GM23338 (cell line): ENCODE data around the gene UIMC1. TPM values are rescaled to one million over a fixed set of nuclear protein-coding genes. Genes with fewer than 3 reads are reported as not detected.

Experiments used
- ATAC-seq: fragments of 200-7000 bp; cut with Tn5 transposase; 3 replicates; pipeline ENCODE4 v1.9.1; 2020
- DNase-seq: peaks from one replicate; pipeline ENCODE4 v3.0.0-alpha.2; 2015; ENCODE audit warnings: low spot score
- H2AFZ ChIP-seq: fragments of 200-600 bp; sonication (generic); 2 replicates; pipeline ENCODE4 v1.8.0; 2016; ENCODE audit warnings: antibody characterized with exemption, mild to moderate bottlenecking, moderate library complexity
- H3F3A ChIP-seq: fragments of 200-600 bp; sonication (generic); replicated peaks from 2 replicates; pipeline ENCODE4 v1.8.0; 2017; ENCODE audit warnings: antibody characterized with exemption, mixed run types, low read depth
- H3K27ac ChIP-seq: fragments of 200-600 bp; sonication (generic); 2 replicates; pipeline ENCODE4 v1.6.1; 2016; ENCODE audit warnings: low read depth
- H3K27me3 ChIP-seq: fragments of 200-600 bp; sonication (generic); 2 replicates; pipeline ENCODE4 v1.8.0; 2016; ENCODE audit warnings: mild to moderate bottlenecking, mixed run types, moderate library complexity; ENCODE audit not compliant: insufficient read depth
- H3K36me3 ChIP-seq: fragments of 200-600 bp; sonication (generic); 2 replicates; pipeline ENCODE4 v1.8.0; 2016; ENCODE audit warnings: mild to moderate bottlenecking; ENCODE audit not compliant: insufficient read depth
- H3K4me1 ChIP-seq: fragments of 200-600 bp; sonication (generic); 2 replicates; pipeline ENCODE4 v1.8.0; 2016; ENCODE audit warnings: mild to moderate bottlenecking, moderate library complexity; ENCODE audit not compliant: insufficient read depth
- H3K4me2 ChIP-seq: fragments of 200-600 bp; sonication (generic); 2 replicates; pipeline ENCODE4 v1.7.1; 2017; ENCODE audit warnings: mixed run types
- H3K4me3 ChIP-seq: fragments of 200-600 bp; sonication (generic); 2 replicates; pipeline ENCODE4 v1.6.1; 2016; ENCODE audit warnings: mixed run types
- H3K79me2 ChIP-seq: fragments of 200-600 bp; sonication (generic); replicated peaks from 2 replicates; pipeline ENCODE4 v1.8.0; 2017; ENCODE audit warnings: mild to moderate bottlenecking; ENCODE audit not compliant: insufficient read depth
- H3K9me2 ChIP-seq: fragments of 200-600 bp; sonication (generic); 2 replicates; pipeline ENCODE4 v1.8.0; 2017; ENCODE audit not compliant: insufficient read depth
- H4K20me1 ChIP-seq: fragments of 200-600 bp; sonication (generic); replicated peaks from 2 replicates; pipeline ENCODE4 v1.8.0; 2017; ENCODE audit warnings: mild to moderate bottlenecking; ENCODE audit not compliant: insufficient read depth
- H3K27ac Mint-ChIP-seq: 2 replicates; pipeline ENCODE4 v1.8.0; 2020; ENCODE audit warnings: inconsistent platforms, mild to moderate bottlenecking, moderate library complexity, mixed read lengths
- H3K27me3 Mint-ChIP-seq: 3 replicates; pipeline ENCODE4 v1.8.0; 2022; ENCODE audit warnings: low read depth, mild to moderate bottlenecking, moderate library complexity, mixed read lengths, inconsistent platforms; ENCODE audit not compliant: insufficient read depth, poor library complexity
- H3K36me3 Mint-ChIP-seq: 3 replicates; pipeline ENCODE4 v1.8.0; 2021; ENCODE audit warnings: low read depth, mild to moderate bottlenecking, inconsistent platforms, moderate library complexity, mixed read lengths
- H3K4me1 Mint-ChIP-seq: 3 replicates; pipeline ENCODE4 v1.8.0; 2020; ENCODE audit warnings: mild to moderate bottlenecking, inconsistent platforms, mixed read lengths
- H3K4me3 Mint-ChIP-seq: 3 replicates; pipeline ENCODE4 v1.8.0; 2021; ENCODE audit warnings: moderate library complexity, mild to moderate bottlenecking, inconsistent platforms, mixed read lengths
- H3K9me3 Mint-ChIP-seq: 3 replicates; pipeline ENCODE4 v1.8.0; 2020; ENCODE audit warnings: moderate library complexity, mild to moderate bottlenecking, inconsistent platforms, mixed read lengths
- CREB1 ChIP-seq: fragments of 250-450 bp; sonication (Bioruptor Pico); IDR thresholded peaks from 2 replicates; pipeline ENCODE4 v1.5.0; 2020; ENCODE audit warnings: low read depth, mild to moderate bottlenecking, moderate library complexity
- EZH2 ChIP-seq: fragments of 200-600 bp; sonication (generic); IDR thresholded peaks from one replicate; pipeline ENCODE4 v1.8.0; 2017; ENCODE audit warnings: antibody characterized with exemption, mild to moderate bottlenecking, low read depth; ENCODE audit not compliant: unreplicated experiment
- STAT1 ChIP-seq: IDR thresholded peaks from one replicate; pipeline ENCODE4 v1.6.1; 2016; ENCODE audit warnings: antibody characterized with exemption; ENCODE audit not compliant: unreplicated experiment
- ZNF114 ChIP-seq: fragments of 250-450 bp; sonication (Bioruptor Pico); IDR thresholded peaks from 2 replicates; pipeline ENCODE4 v1.5.0; 2020; ENCODE audit warnings: mild to moderate bottlenecking, moderate library complexity
- ZNF331 ChIP-seq: fragments of 250-450 bp; sonication (Bioruptor Pico); IDR thresholded peaks from 2 replicates; pipeline ENCODE4 v1.5.0; 2020; ENCODE audit warnings: low read depth, mild to moderate bottlenecking, moderate library complexity
- ZNF462 ChIP-seq: fragments of 250-450 bp; sonication (Bioruptor Pico); IDR thresholded peaks from 2 replicates; pipeline ENCODE4 v1.5.0; 2020; ENCODE audit warnings: mild to moderate bottlenecking, moderate library complexity
- polyA plus RNA-seq: library from polyadenylated mRNA; unstranded; fragments of >200 nt; fragmentation: Nextera tagmentation; extraction: Ambion mirVana; gene quantifications from 2 replicates; pipeline ENCODE4 v1.2.1, GENCODE V29; 2016
- total RNA-seq: library from RNA; depleted of rRNA; stranded (reverse); fragments of >200 nt; shearing (Covaris generic); gene quantifications from 2 replicates; pipeline ENCODE4 v1.2.3, GENCODE V29; 2014

Gene UIMC1
- total and polyA plus RNA-seq, 2 experiments from 2014 or later: 36.4 to 40.1 TPM

DNA sequence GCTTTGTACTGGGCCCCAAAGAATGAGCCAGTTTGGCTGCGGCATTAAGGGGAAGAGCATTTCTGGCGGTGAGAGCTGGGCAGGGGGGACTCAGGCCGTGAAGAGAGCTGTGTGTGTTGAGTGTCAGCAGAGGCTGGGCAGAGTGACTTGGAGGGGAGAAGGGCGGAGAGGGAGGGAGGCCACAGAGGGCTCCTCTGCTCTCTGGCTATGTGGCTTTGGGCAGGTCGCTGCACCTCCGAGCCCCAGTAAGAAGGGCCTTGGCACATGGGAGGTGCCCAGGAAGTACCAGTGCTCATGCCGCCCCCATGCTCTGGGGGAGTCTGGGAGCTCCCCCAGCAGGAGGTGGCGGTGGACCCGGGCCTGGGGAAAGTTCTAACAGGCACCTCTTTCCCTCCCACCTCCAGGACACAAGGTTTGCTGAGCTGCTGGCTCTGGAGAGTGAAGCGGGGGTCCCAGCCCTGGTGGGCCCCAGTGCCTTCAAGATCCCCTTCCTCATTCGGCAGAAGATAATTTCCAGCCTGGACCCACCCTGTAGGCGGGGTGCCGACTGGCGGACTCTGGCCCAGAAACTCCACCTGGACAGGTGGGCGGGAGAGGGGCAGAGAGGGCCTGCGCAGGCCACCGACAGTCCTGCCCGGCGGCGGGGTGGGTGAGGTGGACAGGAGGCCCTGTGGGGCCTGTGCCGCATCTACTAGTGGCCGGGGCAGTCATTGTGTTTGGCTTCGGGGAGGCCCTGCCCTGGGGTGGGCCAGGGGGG, 127.5 kb downstream of the UIMC1 start:
- Histone ChIP-seq H3K4me2 (no peak overlapping the region), H3K36me3 (no peaks in the 10 kb centered on the region), H3K79me2 (no peaks in the 10 kb centered on the region), H3K4me1 (no peaks in the 10 kb centered on the region), H3K27me3 (no peaks in the 10 kb centered on the region), H4K20me1 (no peaks in the 10 kb centered on the region), H3F3A (no peaks in the 10 kb centered on the region), H3K9me2 (no peaks in the 10 kb centered on the region), H3K4me3 (no peak overlapping the region), H2AFZ (no peak overlapping the region), H3K27ac (no peak overlapping the region)
- Mint-ChIP-seq H3K27me3 (peaks cover 16% of the 10 kb centered on the region), H3K4me3 (no peak overlapping the region), H3K36me3 (no peaks in the 10 kb centered on the region), H3K4me1 (peaks cover 7% of the 10 kb centered on the region; the same call in 2 of the 3 replicates), H3K9me3 (no peaks in the 10 kb centered on the region; the same call in 2 of the 3 replicates), H3K27ac (no peak overlapping the region; the same call in 1 of the 2 replicates)
- DNase-seq (no peak), ATAC-seq (no peak)
- TF ChIP-seq ZNF114 (CRISPR knock-in tag) (no peak), EZH2 (no peak)

- Mint-ChIP-seq H3K4me1 (peaks cover 6% of the 10 kb centered on the region; the same call in 2 of the 3 replicates), H3K4me3 (no peak overlapping the region), H3K27me3 (peaks cover 16% of the 10 kb centered on the region), H3K27ac (no peak overlapping the region; the same call in 1 of the 2 replicates), H3K36me3 (no peaks in the 10 kb centered on the region), H3K9me3 (no peaks in the 10 kb centered on the region; the same call in 2 of the 3 replicates)
- no peak for DNase-seq
- Histone ChIP-seq H3K4me3 (no peak overlapping the region), H3K4me2 (no peak overlapping the region), H3K27me3 (no peaks in the 10 kb centered on the region), H3K27ac (no peak overlapping the region), H2AFZ (no peak overlapping the region), H3K4me1 (no peaks in the 10 kb centered on the region), H3K9me2 (no peaks in the 10 kb centered on the region), H3K36me3 (no peaks in the 10 kb centered on the region), H4K20me1 (no peaks in the 10 kb centered on the region), H3F3A (no peaks in the 10 kb centered on the region), H3K79me2 (no peaks in the 10 kb centered on the region)
- no peak for ATAC-seq
- no peak for TF ChIP-seq ZNF462 (CRISPR knock-in tag)
- TF ChIP-seq STAT1: no peak
- TF ChIP-seq CREB1: no peak
- no peak for TF ChIP-seq EZH2
- TF ChIP-seq ZNF331 (CRISPR knock-in tag): no peak
These were observed 128.1 kb downstream of the UIMC1 start for GRCh38 chr5:176878463-176878862.
